Measurements from ENCODE around the gene EYA2.
A peak's percentile ranks its signal among the peaks of the same experiment; 100 is the strongest.

EYA2 gene

DNA sequence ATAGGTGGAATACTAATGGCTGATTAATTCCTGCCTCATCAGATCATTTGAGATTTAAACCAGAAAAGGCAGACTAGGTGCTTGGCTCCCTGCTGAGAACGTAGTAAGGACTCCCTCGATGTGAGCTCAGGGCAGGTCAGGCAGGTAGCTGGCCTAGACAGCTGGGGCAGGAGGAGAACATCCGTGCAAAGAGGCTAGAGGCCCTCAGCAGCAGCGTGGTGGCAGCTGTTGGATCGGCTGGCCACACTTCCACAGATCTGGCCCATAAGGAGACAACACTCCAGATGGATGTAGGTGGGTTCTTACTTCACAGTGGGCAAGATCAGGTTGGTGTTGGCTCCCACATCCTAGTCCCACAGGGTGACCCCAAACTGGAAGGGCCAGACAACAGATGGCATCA, 38.5 kb downstream of the EYA2 start:
- DNase-seq: no peak

DNA sequence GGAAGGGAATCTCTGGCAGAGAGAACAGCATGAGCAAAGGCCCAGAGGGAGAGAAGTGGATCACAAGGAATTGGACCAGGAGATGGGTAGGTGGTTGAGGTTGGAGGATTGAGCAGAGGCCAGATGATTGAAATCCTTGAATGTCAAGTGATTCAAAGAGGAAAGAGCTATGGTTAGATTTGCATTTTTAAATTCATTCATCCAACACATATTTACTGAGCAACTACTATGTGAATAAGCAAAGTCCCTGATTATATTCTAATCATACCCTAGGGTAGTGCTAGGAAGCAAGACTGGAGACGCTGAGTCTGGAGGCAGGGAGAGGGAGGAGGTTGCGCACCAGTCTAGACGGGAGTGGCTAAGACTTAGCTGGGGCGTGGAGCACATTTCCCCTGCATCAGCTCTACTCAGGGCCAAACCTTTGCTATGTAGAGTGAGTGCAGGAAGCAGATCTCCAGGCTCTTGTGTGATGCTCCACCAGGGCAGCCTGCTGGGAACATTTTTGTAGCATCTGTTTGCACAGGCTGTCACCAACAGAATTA, 40.2 kb downstream of the EYA2 start:
- no peak for DNase-seq

DNA sequence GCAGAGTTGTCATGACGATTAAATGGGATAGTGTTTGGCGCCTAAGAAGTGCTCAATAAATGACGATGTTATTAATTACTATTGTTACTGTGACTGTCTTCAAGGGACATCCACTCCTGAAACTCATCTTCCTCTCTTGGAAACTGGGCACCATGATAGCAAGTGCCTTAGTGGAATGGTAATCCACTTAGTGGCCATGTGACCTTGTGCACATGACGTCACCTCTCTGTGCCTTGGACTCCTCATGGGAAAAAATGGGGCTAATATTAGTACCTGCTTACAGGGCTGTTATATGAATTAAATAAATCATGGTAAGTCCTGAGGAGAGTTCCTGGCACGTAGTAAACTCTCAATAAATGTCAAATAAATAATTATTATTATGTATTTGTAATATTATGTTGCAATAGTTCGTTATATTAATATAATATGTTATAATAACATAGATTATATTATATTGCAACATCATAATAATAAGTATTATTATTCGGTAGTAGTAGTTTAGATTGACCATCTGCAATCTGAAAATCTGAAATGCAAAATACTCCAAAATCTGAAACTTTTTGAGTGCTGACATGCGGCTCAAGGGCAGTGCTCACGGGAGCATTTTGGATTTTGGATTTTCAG, 40.9 kb downstream of the EYA2 start:
- no peak for DNase-seq

DNA sequence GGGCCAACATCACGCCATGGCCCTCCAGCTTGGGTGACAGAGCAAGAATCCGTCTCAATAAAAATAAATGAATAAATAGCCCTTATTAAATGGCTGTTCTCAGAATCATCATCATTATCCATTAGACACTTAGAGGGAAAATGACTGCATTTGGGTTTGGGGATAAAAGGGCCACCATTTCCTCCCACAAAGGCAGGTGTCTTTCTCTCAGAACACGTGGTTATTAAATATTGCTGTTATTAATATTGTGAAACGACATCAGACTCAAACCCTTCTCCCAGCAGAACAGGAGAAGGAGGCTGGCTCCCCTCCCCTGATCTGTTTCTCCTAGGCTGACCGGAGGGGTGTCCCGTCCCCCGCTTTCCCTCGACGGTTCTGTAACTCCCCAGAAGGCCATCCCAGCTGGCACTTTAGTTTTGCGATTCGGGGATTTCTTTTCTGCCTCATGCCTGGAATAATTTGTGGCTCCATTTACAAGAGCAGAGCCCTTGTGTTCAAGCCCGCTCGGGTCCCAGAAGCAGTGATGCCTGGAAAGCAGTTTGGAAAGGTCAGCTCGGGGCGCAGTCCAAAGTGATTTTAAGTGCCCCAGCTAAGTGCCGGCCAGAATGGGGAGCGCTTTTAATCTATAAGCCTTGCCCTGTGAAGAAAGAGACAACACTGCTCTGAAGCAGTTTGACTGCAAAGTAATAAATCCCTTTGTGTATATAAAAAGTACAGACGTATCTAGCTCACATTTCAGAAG, 41.9 kb downstream of the EYA2 start:
- no peak for DNase-seq

DNA sequence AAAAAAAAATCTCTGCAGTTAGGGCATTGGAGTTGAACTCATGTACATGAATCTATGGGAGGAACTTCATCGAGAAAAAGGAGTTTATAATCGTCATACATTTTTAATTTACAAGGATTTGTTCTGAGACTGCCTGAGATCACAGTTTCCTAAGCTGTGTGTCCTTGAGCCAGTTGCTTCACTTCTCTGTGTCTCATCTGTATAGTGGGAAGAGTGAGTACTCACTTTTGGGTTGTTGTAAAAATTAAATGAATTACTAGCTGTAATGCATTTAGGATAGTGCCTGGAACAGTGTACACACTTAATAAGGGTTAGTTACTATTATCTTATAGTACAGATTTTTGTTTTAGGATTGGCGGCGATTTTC, 42.5 kb downstream of the EYA2 start:
- no peak for DNase-seq

DNA sequence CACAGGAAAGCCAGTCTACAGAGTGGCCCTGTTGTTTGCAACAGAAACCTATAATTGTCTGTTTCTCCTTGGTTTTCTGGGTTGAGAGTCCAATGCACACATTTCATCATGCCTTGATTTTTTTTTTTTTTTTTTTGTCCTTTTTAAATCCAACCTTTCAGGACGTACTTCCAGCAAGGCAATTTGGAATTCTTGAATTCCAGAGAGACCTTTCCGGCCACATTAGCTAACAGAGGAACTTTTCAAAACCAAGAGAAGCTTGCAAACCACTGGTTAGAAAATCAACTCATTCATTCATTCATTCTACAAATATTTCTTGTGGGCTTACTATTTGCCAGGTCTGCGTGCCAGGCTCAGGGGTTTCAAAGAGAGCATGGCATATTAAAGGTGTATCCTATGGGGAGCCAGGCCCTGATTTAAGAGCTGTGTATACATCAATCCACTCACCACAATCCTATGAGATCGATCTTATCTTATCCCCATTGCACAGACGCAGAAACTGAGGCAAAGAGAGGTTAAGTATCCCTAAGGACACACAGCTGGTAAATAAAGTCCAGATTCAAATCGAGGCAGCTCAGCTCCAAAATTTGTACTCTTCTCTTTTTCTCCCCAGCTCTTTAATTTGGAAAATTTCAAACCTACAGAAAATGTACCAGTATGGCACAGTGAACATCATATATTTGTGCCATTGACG, 43.0 kb downstream of the EYA2 start:
- DNase-seq: no peak

DNA sequence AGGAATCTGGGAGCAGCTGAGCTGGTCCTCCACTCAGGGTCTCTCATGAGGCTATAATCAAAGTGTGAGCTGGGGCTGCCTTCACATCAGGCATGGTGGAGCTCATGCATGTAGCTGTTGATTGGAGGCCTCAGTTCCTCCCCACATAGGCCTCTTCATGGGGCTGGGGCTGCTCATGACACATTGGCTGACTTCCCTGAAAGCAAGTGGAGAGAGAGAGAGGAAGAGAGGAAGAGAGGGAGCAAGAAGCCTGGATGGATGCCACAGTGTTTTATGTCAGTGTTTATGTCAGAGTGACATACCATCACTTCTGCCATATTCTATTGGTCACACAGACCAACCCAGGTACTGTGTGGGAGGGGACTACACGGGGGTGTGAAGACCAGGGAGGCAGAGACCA, 43.8 kb downstream of the EYA2 start:
- no peak for DNase-seq

DNA sequence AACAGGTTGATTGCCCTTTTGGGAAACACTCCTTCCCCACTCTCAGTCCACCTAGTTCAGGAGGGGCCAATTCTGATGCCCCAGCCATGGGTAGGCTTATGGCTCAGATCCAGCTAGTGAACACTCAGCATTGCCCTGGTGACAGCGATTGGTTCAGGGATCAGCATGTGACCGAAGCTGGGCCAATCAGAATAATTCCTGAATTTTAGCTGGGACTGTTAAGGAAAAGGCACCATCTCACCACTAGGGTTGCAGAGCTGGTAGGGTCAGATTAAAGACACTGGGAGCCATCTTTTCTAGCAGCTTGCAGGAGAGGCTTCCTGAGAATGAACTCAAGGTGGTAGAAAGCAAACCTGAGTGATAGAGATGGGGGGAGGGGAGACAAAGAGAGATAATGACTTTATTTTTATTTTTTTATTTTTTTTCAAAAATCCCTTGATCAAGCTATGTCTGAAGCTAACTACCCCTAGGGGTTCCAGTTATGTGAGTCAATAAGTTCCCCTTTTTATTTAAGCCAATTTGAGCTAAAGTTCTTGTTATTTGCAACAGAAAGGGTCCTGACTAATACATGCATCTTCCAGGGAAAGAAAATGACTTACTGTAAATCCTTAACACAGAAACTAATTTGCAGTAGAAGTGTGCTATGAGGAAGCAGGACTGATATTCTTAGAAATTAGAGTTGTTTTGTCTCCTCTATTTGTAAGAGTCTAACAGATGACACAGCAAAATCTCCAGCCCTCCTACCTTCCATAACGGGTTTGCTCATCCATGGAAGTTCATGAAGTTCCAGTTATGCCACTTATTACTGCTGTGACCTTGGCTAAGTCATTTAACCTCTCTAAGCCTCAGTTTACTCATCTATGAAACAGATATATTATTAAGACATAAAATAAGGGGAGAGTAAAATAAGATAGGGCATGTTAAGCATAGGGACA, 44.7 kb downstream of the EYA2 start:
- DNase-seq: no peak

DNA sequence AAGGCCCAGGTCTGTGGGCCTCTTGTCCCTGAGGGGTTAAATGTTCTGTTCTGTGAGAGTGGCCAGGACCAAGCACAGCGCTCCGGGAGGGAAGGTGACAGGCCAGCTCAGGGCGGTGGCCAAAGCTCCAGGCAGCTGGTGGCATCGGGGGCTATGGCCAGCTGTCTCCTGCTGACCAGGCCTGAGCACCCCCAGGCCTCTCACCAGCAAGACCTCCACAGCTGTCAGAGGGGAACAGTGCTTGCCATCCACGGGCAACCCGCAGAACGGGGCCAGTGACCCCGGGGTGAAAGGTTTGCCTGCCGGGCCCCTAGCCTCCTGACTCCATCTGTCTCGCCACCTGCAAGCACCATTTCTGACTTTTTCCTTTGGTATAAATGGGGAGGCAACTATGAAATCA, 46.0 kb downstream of the EYA2 start:
- DNase-seq: no peak

DNA sequence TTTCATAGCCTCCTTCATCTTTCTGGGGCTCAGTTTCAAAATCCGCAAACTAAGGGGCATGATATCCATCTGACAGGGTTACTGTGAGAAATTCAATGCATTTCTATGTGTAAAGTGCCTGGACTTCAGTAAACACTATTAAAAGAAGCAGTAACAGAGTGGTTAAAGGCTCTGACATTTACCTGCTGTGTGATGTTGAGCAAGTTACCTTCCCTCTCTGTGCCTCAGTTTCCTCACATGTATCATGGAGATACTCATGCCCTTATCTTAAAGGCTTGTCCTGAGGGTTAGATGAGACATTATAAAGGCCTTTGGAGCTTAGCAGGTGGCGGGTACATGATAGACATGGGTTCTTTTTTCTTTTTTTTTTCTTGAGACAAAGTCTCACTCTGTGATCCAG, 46.8 kb downstream of the EYA2 start:
- no peak for DNase-seq

DNA sequence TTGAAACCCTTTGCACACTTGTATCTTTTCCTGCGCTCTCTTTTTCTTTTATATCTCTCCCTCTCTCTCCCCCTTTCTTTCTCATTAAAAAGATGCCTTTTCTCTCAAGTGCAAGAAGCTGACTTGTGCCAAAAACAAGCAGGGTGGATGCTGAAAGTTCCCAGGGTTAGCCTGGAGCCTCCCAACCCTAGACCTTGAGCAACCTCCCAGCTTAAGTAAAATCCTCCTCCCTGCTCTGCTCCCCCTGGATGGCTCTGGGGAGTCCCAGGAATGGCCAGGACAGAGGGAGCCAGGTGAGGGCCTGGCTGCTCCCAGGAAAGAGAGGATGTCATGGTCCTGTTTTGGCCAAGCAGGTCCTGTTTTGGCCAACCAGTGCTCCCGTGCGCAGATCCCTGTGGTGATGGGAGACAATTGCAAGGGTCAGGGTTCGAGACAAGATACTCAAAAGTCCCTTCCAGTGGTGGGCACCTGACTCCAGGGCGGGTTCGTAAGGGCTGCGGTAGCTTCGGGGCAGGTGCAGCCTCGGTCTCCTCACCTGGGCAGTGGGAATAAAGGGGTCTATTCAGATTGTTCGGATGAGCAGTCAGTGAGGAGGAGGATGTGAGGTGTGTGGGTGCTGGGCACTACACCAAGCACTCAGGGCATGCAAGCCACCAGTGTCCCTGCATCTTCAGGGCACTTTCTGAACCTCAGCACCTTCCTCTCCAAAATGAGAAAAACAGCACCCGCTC, 49.4 kb downstream of the EYA2 start:
- DNase-seq: no peak

DNA sequence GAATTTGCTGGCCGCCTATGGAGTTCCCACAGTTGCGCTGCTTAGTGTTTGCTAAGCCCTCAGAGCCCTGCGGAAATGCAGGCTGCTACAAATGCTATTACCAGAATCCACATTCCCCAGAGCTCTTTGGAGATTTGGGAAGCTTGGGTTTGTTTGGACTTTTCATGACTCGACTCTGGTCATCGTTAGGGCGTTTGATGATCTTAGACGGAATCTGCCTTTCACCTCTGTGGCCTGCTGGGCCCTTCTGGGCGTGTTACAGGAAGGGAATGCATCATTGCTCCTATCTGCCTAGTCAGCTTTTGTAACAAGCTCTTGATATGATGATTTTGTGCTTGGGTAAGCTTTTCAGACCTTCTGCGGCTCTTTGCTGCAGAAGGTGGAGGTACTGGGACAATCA, 50.8 kb downstream of the EYA2 start:
- DNase-seq: no peak

DNA sequence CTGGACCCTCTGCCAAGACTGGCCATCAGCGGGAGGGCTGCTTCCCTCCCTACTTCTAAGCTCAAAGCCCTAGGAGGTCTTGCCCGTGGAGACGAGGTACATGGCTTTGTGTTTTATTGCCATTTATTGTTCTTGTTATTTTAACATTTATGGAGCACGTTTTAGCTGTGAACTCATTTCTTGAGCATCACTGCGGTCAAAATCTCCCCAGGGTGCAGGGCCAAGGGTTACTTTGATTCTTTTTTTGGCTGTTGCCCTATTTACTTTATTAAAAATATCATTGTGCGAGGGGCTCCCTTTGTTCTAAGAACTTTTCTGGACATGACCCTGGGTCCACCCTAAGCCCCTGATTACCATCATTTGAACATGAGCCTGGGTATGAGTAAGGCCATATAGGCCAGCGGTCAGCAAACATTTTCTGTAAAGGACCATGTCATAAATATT, 51.6 kb downstream of the EYA2 start:
- no peak for DNase-seq

DNA sequence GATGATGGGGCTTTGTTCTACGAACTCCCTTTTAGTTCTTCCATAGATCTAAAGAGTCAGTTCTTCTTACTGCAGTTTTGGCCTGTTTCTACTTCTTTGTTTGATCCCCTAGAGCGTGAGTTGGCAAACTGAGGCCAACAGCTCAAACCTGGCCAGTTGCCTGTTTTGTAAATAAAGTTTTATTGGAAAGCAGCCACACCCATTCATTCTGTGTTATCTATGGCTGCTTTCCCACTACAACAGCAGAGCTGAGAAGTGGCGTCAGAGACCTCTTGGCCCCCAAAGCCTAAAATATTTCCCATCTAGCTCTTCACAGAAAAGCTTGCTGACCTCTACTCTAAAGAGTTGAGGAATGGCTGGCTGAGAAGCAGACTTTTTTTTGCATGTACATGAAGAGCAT, 52.2 kb downstream of the EYA2 start:
- DNase-seq: no peak

DNA sequence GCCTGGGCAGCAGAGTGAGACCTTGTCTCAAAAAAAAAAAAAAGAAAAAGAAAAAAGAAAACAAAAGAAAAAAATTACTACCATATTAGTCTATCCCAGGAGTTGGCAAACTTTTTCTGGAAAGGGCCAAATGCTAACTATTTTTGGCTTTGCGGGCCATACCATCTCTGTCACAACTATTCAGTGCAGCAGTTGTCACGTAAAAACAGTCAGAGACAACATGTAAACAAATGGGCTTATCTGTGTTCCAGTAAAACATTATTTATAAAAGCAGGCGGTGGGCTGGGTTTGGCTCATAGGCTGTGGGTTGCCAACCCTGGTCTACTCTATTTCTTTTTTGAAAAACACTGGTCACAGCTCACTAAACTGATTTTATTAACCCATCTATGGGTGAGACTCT, 53.4 kb downstream of the EYA2 start:
- no peak for DNase-seq

DNA sequence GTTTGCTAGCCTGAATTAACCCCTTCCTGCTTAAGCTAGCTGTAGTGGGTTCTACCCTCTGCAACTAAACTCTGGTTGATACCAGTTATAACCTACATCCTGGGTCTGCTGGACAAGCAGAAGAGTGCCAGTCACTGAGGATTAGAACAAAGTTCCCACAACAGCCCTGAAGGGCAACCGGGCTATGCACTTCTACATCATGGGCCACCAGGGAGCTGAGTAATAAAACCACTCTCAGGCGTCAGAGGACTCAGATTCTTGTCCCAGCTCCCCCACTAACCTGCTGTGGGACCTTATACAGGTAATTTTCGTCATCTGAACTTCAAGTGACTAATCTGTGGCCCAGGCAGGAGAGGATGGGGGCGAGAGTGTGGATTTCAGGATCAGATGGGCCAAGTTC, 56.8 kb downstream of the EYA2 start:
- DNase-seq: peak; percentile 22

DNA sequence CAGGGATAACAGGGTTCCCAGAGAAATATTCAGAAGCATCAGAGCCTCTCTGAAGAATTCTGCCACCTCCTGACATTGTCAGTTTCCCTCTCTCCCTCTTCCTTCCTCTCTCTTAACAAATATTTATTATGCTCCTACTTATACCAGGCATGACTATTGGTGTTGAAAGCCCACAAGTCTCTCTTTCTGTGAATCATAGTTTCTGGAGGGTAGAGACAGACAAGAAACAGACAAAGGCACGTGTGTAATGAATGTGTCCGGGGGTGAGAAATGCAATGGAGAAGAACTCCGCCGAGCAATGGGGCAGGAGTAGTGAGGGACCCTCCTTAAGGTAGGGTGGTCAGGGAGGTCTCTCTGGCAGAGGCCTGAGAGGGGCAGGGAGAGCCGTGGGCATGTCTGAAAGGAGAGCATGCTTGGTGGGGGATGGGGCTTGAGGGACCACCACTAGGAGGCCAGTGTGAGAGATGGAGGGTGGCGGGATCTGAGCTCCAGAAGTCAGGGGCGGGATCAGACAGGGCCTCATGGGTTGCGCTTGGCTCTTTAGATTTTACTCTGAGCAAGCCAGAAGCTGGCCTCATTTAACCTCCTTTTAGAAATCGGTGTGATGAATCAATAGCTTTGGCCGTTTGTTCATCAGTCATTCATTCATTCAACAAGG, 57.3 kb downstream of the EYA2 start:
- no peak for DNase-seq

DNA sequence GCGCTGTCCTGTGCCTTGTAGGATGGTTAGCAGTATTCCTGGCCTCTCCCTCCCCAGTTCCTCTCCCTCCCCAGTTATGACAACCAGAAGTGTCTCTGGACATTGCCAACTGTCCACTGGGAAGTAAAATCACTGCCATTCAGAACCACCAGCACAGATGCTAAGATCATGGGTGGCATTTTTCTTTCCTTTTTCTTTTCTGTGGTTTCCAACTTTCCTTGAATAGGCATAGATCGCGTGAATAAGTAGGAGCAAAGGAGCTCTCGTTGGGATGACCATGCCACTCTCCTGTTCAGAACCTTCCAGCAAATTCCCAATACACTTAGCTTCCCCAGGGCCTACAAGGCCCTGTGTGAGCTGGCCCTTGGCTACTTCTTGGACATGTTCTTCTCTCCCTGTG, 59.0 kb downstream of the EYA2 start:
- DNase-seq: no peak

DNA sequence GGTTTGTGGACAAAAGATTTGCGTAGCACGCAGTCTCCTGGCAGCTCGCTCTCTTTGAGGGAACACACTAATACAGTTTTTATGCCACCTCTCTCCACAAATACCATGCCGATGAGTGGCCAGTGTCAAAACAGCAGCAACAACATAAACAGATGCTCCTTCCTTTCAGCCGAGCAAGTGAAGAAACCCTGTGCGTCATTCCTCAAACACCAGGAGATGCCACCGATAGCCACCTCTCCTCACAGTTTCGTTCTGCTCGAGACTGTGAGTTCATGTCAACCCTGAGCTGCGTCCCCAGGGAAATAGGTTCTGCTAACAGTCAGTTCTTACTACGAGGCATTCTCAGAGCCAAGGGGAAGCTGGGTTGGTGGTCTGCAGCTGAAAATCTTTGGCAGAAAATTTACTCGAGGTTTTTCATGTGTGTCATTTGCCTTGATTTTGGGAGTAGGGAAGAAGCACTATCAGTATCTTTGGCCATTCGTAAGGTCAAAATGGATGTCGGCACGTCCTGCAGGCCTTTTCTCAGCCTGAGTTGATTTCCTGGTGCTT, 59.9 kb downstream of the EYA2 start:
- no peak for DNase-seq

DNA sequence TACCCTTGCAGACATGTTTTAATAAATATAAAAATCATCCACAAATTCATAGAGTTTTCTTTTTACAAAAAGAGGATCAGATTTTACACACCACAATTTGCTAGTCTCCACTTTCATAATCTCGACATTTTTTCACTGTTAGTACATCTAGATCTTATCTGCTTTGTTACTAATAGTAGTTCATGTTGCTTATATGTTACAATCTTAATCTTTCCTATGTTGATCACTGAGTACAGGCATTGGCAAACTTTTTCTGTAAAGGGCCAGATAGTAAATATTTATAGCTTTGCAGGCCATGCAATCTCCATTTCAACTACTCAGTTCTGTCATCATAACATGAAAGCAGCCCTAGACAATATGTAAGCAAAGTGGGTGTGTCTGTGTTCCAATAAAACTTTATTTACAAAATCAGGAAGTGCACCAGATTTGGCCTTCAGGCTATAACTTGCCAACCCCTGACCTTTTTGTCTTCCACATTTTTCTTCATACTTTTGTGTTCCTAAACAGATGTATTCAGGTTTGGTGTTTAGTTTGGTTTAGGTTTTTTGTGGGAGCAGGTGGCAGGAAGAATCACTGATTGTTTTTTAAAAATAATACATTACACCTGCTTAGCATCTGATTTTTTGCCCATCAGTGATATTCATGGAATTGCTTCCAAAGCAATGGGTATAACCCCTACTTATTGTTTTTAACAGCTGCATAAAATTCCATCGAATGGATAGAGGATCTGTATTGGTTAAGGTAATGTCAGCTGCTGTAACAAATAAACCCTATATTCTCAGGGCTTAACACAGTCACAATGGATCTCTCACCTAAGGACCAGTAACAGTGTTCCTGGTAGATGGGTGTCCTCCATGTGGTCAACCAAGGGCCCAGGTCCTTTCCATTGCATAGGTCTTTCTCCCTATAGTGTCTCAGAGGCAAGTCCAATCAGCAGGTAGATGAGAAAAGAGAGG, 61.2 kb downstream of the EYA2 start:
- DNase-seq: no peak

Measured in stimulated activated CD4-positive, alpha-beta T cell treated with anti-CD3 and anti-CD28 coated beads, Interleukin-1b, Interleukin-23, amount 100 ng/mL, for 48 hours (primary cell).